Activated T-cell treated with anti-CD3 and anti-CD28 coated beads, Interleukin-2, amount 50 U/mL, for 72 hours (primary cell): ENCODE data around the gene GUCY2D. TPM values are rescaled to one million over a fixed set of nuclear protein-coding genes. Genes with fewer than 3 reads are reported as not detected.
"Not testable (repeated sequence)": the region's sequence is repeated elsewhere in the genome, so short reads cannot be mapped to it uniquely, and the experiment has no call there.

Experiments
- ATAC-seq, 2 donors: fragments of 150-1000 bp; cut with Tn5 transposase; replicated peaks in 1 of 2; 2 replicates each; pipeline ENCODE4 v1.10.0; 2021; ENCODE audit warnings: moderate library complexity in 2 of 2, mild to moderate bottlenecking in 1 of 2
- DNase-seq, 2 donors: peaks; one replicate each; pipeline ENCODE4 v3.0.0; 2021 to 2022; ENCODE audit warnings: mixed read lengths in 1 of 2
- H3K27ac Mint-ChIP-seq: one replicate; pipeline ENCODE4 v1.8.0; 2022; ENCODE audit warnings: mild to moderate bottlenecking, moderate library complexity, mixed read lengths
- H3K27me3 Mint-ChIP-seq: one replicate; pipeline ENCODE4 v1.8.0; 2022; ENCODE audit warnings: low read depth, mixed read lengths
- H3K36me3 Mint-ChIP-seq, 2 donors: one replicate each; pipeline ENCODE4 v1.8.0; 2022; ENCODE audit warnings: mixed read lengths in 2 of 2, mild to moderate bottlenecking in 1 of 2; ENCODE audit not compliant: insufficient read depth in 2 of 2
- H3K4me1 Mint-ChIP-seq: one replicate; pipeline ENCODE4 v1.8.0; 2022; ENCODE audit warnings: low read depth, mixed read lengths
- H3K4me3 Mint-ChIP-seq, 2 donors: one replicate each; pipeline ENCODE4 v1.8.0; 2022; ENCODE audit warnings: mild to moderate bottlenecking in 2 of 2, mixed read lengths in 2 of 2, moderate library complexity in 2 of 2
- H3K9me3 Mint-ChIP-seq, 2 donors: one replicate each; pipeline ENCODE4 v1.8.0; 2022; ENCODE audit warnings: mixed read lengths in 2 of 2
- total RNA-seq, 2 donors: library from RNA; stranded (reverse); gene quantifications; one replicate each; pipeline ENCODE4 v1.2.3, GENCODE V29; 2022

The GUCY2D gene
- under 1 TPM in 1 of 2 donors, not detected in 1; 0.34 TPM for total RNA-seq

DNA sequence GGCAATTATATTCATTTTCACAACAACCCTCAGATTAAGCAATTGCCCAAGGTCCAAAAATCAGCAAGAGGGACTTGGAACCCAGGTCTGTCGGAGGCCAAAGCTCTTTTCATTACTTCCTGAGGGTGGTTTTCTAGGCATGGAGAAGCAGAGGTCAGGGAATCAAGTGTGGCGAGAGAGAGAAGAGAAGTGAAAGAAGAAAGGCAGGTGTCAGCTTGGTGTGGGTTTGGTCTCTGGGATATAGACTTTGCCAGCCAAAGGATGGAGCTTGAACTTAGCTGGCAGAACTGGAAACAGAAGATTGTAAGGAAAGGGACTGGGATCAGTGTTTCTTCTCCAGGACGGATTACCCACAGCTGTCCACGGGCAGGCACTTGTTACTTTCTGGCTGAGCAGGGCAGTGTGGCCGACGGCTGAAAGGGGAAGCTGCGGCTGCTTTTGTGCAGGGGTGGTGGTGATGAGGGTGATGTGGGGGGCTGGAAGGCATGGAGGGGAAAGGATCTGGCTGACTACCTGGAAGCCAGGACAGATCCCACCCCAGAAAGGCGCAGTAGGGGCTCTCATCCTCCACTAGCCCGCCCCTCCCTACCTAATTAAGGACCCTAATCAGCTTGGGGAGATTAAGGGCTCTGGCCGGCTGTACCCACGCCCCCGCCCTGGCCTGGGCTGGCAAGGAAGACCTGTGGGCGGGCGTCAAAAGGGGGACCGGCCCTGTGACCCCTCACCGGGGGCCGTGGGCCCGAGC is at the start of gene GUCY2D:
Gene GUCY2D, plus strand, starts transcription at position 640 of the 745 bp plus-strand sequence. CDS start 433 bp downstream, outside the sequence.
- ATAC-seq = no peak
- Mint-ChIP-seq H3K4me1 (peaks cover 7% of the 10 kb centered on the region), H3K9me3 (no peaks in the 10 kb centered on the region), H3K27me3 (peaks cover 45% of the 10 kb centered on the region), H3K36me3 (no peaks in the 10 kb centered on the region), H3K4me3 (peak within 1 kb of the TSS; percentile 48 to 66), H3K27ac (no peak within 1 kb of the TSS)
- no peak for DNase-seq

DNA sequence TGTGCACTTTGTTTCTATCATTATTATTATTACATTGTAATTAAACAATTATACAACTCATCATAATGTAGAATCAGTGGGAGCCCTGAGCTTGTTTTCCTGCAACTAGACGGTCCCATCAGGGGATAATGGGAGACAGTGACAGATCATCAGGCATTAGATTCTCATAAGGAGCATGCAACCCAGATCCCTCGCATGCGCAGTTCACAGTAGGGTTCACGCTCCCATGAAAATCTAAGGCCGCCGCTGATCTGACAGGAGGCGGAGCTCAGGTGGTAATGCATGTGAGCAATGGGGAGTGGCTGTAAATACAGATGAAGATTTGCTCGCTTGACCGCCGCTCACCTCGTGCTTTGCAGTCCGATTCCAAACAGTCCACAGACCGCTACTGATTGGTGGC is 49.1 kb upstream of the GUCY2D start:
- peaks cover 0 to 13% of the 10 kb centered on the region in 2 donors for H3K36me3 Mint-ChIP-seq
- not testable (repeated sequence) for DNase-seq, H3K4me3 Mint-ChIP-seq, ATAC-seq, H3K9me3 Mint-ChIP-seq, H3K27ac Mint-ChIP-seq, H3K27me3 Mint-ChIP-seq
- H3K4me1 Mint-ChIP-seq = peaks cover 30% of the 10 kb centered on the region

DNA sequence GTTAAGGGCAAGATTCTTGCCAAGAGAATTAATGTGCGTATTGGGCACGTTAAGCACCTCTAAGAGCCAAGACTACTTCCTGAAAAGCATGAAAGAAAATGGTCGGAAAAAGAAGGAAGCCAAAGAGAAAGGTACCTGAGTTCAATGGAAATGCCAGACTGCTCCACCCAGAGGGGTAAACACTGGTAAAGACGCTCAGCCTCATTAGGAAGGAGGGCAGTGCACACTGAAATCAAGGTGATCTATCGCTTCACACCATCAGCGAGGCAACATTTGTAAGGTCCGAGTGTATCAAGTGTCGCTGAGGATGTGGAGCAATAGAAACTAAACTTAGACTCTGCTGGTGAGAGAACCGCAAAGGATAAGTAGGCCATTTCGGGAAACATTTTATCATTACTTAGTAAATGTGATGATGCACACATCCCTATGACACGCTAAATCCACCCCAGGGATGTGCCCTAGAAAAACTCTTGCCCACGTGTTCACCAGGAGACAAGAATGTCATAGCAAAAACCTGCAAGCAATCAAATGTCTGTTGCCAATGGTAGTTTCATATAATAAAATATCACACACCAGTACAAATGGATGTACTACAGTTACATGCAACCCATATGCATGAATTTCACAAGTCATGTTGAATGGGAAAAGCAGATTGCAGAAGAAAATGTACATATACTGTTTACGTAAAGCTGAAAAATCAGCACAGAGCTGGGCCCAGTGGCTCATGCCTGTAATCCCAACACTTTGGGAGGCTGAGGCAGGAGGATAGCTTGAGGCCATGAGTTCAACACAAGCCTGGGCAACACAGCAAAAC is 46.8 kb upstream of the GUCY2D start:
- no peak for ATAC-seq
- H3K4me3 Mint-ChIP-seq = no peak overlapping the region
- DNase-seq = no peak
- no peaks in the 10 kb centered on the region for H3K9me3 Mint-ChIP-seq
- H3K27me3 Mint-ChIP-seq = no peaks in the 10 kb centered on the region
- H3K4me1 Mint-ChIP-seq = peaks cover 30% of the 10 kb centered on the region
- no peak overlapping the region for H3K27ac Mint-ChIP-seq
- H3K36me3 Mint-ChIP-seq = no peaks in the 10 kb centered on the region

DNA sequence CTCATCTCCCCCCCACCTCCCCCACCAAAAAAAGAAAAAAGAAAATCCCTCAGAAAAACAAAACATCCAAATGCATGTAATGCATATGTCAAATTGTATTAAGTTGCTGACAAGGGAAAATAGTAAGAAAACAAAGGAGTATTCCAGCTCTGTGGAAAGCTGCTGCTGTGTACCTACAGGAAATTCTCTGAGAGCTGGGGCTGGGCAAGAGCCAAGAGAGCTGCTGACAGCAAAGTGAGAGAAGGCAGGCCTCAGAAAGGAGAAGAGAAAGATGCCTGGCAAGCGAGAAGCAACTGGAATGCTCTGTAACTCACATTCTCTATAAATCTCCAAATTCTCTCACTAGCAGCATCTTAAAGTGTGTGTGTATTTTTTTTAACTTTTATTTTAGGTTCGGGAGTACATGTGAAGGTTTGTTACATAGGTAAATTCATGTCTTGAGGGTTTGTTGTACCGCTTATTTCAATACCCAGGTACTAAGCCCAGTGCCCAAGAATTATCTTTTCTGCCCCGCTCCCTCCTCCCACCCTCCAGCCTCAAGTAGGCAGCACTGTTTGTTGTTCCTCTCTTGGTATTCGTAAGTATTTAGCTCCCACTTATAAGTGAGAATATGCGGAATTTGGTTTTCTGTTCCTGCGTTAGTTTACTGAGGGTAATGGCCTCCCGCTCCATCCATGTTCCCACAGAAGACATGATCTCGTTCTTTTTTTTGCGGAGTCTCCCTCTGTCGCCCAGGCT is 46.0 kb upstream of the GUCY2D start:
- DNase-seq (no peak), ATAC-seq (no peak)
- H3K9me3 Mint-ChIP-seq = no peaks in the 10 kb centered on the region
- H3K4me1 Mint-ChIP-seq = peaks cover 25% of the 10 kb centered on the region
- H3K27me3 Mint-ChIP-seq = no peaks in the 10 kb centered on the region
- H3K4me3 Mint-ChIP-seq = no peak overlapping the region
- no peak overlapping the region for H3K27ac Mint-ChIP-seq
- no peaks in the 10 kb centered on the region for H3K36me3 Mint-ChIP-seq

DNA sequence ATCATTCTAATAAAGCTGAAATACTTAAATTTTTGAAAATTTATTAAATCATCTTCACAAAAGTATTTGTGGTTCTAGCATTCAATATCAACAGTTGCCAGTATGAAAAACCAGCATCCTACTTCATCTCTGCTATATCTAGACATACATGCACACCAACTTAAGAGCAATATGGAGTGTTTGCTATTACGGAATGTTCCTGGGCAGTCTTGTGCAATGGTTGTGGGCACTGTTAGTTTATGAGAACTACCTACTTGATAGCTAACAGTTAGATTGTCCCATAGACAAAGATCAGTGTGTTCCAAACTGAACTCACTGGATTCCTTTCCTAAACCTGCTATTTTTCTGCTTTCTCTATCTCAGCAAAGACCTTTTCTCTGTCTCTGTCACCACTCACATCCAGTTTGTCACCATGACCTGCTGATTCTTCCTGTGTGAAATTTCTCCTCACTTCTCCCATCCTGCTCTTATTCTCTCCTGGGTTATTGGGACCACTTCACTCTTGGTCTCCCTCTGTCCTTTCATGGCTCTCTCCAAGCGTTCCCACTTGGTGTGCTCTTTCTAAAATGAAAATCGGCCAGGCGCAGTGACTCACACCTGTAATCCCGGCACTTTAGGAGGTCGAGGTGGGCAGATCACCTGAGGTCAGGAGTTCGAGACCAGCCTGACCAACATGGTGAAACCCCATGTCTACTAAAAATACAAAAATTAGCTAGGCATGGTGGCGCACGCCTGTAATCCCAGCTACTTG is 42.7 kb upstream of the GUCY2D start:
- H3K4me1 Mint-ChIP-seq = peaks cover 3% of the 10 kb centered on the region
- H3K4me3 Mint-ChIP-seq = no peak overlapping the region
- H3K9me3 Mint-ChIP-seq = no peaks in the 10 kb centered on the region
- DNase-seq (no peak), ATAC-seq (no peak)
- H3K36me3 Mint-ChIP-seq = no peaks in the 10 kb centered on the region
- H3K27ac Mint-ChIP-seq = no peak overlapping the region
- H3K27me3 Mint-ChIP-seq = no peaks in the 10 kb centered on the region

DNA sequence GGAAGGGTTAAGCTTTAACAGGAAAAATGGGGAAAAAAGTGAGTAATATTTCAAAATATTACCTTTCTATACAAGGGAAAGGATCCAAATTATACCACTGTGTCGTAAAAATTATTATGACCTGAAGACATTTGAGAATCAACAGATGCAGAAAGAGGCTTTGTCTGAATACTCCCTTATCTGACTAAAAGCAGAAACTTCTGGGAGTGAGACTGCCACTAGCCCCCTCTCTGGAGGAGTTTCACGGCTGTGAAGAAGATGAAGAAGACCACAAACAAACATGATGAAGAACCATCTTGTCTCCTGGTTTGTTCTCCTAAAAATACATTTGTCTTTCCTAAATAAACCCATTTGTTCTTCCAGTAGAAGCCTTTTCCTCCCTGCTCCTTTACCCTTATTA is 41.0 kb upstream of the GUCY2D start:
- no peak for DNase-seq
- no peaks in the 10 kb centered on the region for H3K9me3 Mint-ChIP-seq
- ATAC-seq = no peak
- no peaks in the 10 kb centered on the region for H3K27me3 Mint-ChIP-seq
- no peaks in the 10 kb centered on the region for H3K4me1 Mint-ChIP-seq
- H3K4me3 Mint-ChIP-seq = no peak overlapping the region
- H3K36me3 Mint-ChIP-seq = no peaks in the 10 kb centered on the region
- H3K27ac Mint-ChIP-seq = no peak overlapping the region

DNA sequence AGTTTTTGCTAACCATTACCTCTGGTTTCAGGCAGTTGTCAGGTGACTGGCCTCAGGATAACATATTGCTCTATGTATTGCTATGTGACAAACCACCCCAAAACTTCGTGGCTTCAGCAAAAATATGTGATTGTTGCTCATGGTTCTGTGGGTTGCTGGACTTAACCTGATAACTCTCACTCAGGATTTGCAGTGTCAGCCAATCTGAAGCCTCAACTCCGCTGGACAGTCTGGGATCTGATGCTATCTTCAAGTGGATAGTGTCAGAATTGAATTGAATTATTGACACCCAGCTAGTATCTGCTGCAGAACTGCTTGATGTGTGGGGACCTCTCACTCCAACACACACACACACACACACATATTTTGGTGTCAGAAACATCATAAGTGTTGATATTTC is 34.7 kb upstream of the GUCY2D start:
- Mint-ChIP-seq H3K27ac (no peak overlapping the region), H3K4me1 (no peaks in the 10 kb centered on the region), H3K4me3 (no peak overlapping the region), H3K27me3 (no peaks in the 10 kb centered on the region), H3K36me3 (no peaks in the 10 kb centered on the region), H3K9me3 (no peaks in the 10 kb centered on the region)
- ATAC-seq = no peak
- no peak for DNase-seq

DNA sequence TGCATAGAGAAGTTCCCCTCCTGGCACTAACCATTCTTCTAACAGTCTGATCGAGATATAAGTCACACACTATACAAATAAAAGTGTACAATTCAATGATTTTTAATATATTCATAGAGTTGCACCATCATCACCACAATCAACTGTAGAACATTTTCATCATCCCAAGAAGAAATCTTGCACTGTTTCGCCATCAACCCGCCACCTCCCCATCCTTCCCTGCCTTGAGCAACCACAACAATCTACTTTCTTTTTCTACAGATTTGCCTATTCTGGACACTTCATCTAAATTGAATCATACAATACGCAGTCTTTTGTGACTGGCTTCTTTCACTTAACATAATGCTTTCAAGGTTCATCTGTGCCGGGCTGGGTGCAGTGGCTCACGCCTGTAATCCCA is 33.0 kb upstream of the GUCY2D start:
- H3K9me3 Mint-ChIP-seq = peaks cover under 1 to 2% of the 10 kb centered on the region in 2 donors
- no peak overlapping the region for H3K27ac Mint-ChIP-seq
- no peak for ATAC-seq

DNA sequence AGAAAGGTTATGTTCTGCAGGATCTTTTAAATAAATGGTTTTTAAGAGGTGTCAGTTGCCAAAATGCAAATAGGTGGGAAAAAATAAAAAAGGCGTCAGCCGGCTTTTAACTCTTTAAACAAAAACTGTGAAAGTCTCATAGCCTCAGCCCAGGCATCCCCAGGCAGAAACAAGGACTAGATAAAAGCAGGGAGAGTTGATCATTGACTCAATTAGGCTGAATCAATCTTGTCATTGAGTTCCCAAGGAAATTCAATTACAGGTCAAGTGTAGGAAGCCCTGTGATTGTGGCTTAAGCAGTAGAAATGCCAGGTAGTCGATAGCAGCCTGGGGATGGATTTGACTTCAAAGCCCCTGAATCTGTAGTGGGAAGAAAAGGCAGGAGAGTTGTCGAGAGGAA is 30.8 kb upstream of the GUCY2D start:
- H3K27ac Mint-ChIP-seq = no peak overlapping the region
- H3K36me3 Mint-ChIP-seq = peaks cover 12 to 13% of the 10 kb centered on the region in 2 donors
- no peak for DNase-seq
- H3K9me3 Mint-ChIP-seq = peaks cover 8 to 10% of the 10 kb centered on the region in 2 donors
- no peaks in the 10 kb centered on the region for H3K4me1 Mint-ChIP-seq
- no peak for ATAC-seq
- no peaks in the 10 kb centered on the region for H3K27me3 Mint-ChIP-seq
- no peak overlapping the region for H3K4me3 Mint-ChIP-seq

More for the DNA sequence above, 33.0 kb upstream of the GUCY2D start:
- DNase-seq = no peak
- Mint-ChIP-seq H3K4me3 (no peak overlapping the region), H3K36me3 (peaks cover 2 to 3% of the 10 kb centered on the region in 2 donors), H3K27me3 (no peaks in the 10 kb centered on the region), H3K4me1 (no peaks in the 10 kb centered on the region)

DNA sequence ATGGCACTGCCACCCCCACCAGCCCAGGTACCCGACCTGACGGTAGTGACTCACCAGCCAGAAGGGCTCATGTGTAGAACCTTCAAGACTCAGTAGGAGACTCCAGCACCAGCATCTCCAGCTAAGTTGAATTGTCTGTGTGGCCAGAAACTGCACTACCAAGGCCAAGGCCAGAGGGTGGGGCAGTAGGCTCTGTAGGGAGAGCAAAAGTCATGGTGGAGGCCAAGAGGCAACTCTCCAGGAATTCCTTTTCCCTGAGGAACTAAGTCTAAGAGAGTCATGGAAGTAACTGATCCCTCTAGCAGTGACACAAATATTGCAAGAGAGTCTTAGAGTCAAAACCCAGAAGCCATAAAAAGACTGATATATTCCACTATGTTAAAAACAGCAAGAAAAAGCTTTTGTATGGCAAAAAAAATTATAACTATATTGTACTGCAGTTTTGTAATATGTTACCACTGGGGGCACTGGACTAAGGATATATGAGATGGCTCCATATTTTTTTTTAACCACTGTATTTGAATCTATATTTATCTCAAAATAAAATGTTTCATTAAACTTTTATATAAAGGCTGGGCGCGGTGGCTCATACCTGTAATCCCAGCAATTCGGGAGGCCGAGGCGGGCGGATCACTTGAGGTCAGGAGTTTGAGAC is 30.2 kb upstream of the GUCY2D start:
- peaks cover 12 to 13% of the 10 kb centered on the region in 2 donors for H3K36me3 Mint-ChIP-seq
- no peaks in the 10 kb centered on the region for H3K4me1 Mint-ChIP-seq
- peaks cover 8 to 10% of the 10 kb centered on the region in 2 donors for H3K9me3 Mint-ChIP-seq
- no peaks in the 10 kb centered on the region for H3K27me3 Mint-ChIP-seq
- DNase-seq (no peak), ATAC-seq (no peak)
- H3K4me3 Mint-ChIP-seq = no peak overlapping the region
- no peak overlapping the region for H3K27ac Mint-ChIP-seq

DNA sequence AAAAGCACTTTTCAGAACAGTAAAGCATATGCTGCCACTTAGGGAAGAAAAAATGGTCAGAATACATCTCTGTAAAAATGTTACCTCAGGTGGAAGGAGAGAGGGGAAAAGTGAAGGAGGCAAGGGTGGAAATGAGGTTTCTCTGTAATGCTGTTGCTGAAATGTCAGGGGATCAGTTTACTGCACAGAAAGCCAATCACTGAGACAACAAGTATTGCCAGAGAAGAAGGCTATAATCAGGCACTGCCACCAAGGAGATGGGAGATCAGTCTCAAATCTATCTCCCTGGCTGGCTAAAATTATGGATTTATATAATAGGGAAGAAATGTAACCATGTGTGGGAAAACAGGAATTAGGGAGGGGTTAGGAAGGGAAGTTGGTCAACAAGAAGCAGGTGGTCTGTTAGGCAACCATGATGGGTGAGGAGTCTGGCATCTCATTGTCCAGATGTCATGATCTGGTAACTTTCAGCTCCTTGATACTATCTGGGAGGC is 27.7 kb upstream of the GUCY2D start:
- peaks cover 6% of the 10 kb centered on the region for H3K27me3 Mint-ChIP-seq
- ATAC-seq = no peak
- peaks cover 10% of the 10 kb centered on the region in 2 donors for H3K9me3 Mint-ChIP-seq
- no peak for DNase-seq
- H3K36me3 Mint-ChIP-seq = peaks cover 13 to 15% of the 10 kb centered on the region in 2 donors
- H3K27ac Mint-ChIP-seq = no peak overlapping the region
- H3K4me1 Mint-ChIP-seq = peaks cover 4% of the 10 kb centered on the region
- H3K4me3 Mint-ChIP-seq = no peak overlapping the region

DNA sequence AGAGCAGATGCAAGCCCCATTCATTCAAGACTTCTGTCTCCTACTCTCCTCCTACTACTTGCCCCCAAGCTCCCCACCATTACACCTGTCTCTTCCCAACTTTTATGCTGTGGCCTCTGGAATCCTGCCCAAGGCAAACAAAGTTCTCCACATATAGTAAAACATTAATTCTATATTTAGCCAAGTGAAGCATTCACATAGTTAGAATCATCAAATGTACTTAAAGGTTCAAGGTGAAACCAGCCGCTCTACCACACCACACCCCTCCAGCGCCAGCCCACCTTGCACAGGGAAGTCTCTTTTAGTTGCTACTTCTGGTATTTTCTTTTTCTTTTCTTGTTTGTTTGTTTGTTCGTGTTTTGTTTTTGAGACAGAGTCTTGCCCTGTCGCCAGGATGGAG is 25.4 kb upstream of the GUCY2D start:
- no peak overlapping the region for H3K27ac Mint-ChIP-seq
- H3K27me3 Mint-ChIP-seq = peaks cover 6% of the 10 kb centered on the region
- no peak overlapping the region for H3K4me3 Mint-ChIP-seq
- H3K36me3 Mint-ChIP-seq = peaks cover 13 to 15% of the 10 kb centered on the region in 2 donors
- peaks cover 10% of the 10 kb centered on the region in 2 donors for H3K9me3 Mint-ChIP-seq
- H3K4me1 Mint-ChIP-seq = peaks cover 4% of the 10 kb centered on the region
- no peak for DNase-seq
- ATAC-seq = no peak
